HG02885 (cell line): ENCODE results near the gene ZNF341.
"Not testable (repeated sequence)": the region's sequence is repeated elsewhere in the genome, so short reads cannot be mapped to it uniquely, and the experiment has no call there.

Experiments
- ATAC-seq: cut with Tn5 transposase; IDR thresholded peaks from one replicate; pipeline ENCODE4 v1.9.1; 2021; ENCODE audit warnings: mild to moderate bottlenecking; ENCODE audit not compliant: unreplicated experiment, poor library complexity

ZNF341 gene

GRCh38 chr20:33731693-33732165 is at the start of gene ZNF341:
Gene ZNF341, plus strand, starts transcription at chr20:33731996. Its CDS starts 26 bp downstream, at chr20:33732022.
- peak; percentile 77 for ATAC-seq

- no peak for ATAC-seq
Measured at GRCh38 chr20:33684533-33685327, 47.1 kb upstream of the ZNF341 start.

- ATAC-seq, result peak; percentile 37
Measured at GRCh38 chr20:33685328-33686099, 46.3 kb upstream of the ZNF341 start.

- ATAC-seq, result peak; percentile 88
Measured at GRCh38 chr20:33686100-33686983, 45.5 kb upstream of the ZNF341 start, which contains the start of gene E2F1. Gene E2F1, minus strand, starts transcription at chr20:33686385. Its CDS starts 121 bp downstream, at chr20:33686264.

- ATAC-seq, result no peak
Measured at GRCh38 chr20:33686984-33687366, 44.8 kb upstream of the ZNF341 start.

GRCh38 chr20:33687370-33687915 is 44.4 kb upstream of the ZNF341 start:
- no peak for ATAC-seq

- ATAC-seq, result no peak
Measured at GRCh38 chr20:33687993-33688937, 43.5 kb upstream of the ZNF341 start.

GRCh38 chr20:33688938-33689424 is 42.8 kb upstream of the ZNF341 start:
- ATAC-seq, result no peak

GRCh38 chr20:33689493-33689892 is 42.3 kb upstream of the ZNF341 start:
- no peak for ATAC-seq

GRCh38 chr20:33689973-33690372 is 41.8 kb upstream of the ZNF341 start:
- ATAC-seq, result no peak

GRCh38 chr20:33693289-33693688 is 38.5 kb upstream of the ZNF341 start:
- ATAC-seq, result no peak

GRCh38 chr20:33693741-33694638 is 37.8 kb upstream of the ZNF341 start:
- no peak for ATAC-seq

GRCh38 chr20:33694639-33695012 is 37.2 kb upstream of the ZNF341 start:
- ATAC-seq, result no peak

GRCh38 chr20:33696448-33696847 is 35.3 kb upstream of the ZNF341 start:
- no peak for ATAC-seq

- no peak for ATAC-seq
Measured at GRCh38 chr20:33697129-33697528, 34.7 kb upstream of the ZNF341 start.

GRCh38 chr20:33698966-33699365 is 32.8 kb upstream of the ZNF341 start:
- ATAC-seq, result not testable (repeated sequence)

GRCh38 chr20:33700696-33701441 is 30.9 kb upstream of the ZNF341 start:
- ATAC-seq, result not testable (repeated sequence)
